ENCODE data around the gene BTBD2.

GRCh38 chr19:2062389-2062729 is 46.8 kb upstream of the BTBD2 start:
- no peak for TF ChIP-seq CTCF (conservative IDR thresholded peaks at IDR 0.05; ENCODE audit: low read length)
- no peak for TF ChIP-seq EZH2phosphoT487 (IDR thresholded peaks at IDR 0.05; ENCODE audit: borderline replicate concordance)

Data from Loucy (cell line).